Coronary artery (tissue), 2 donors: Measurements from ENCODE around the gene FKBP5.

Experiments
- DNase-seq: peaks from one replicate; pipeline ENCODE4 v3.0.0-alpha.2; 2017; ENCODE audit warnings: low spot score
- H3K27ac ChIP-seq, 2 donors: fragments of 200-600 bp; sonication (generic); one replicate each; pipeline ENCODE4 v1.5.1; 2016 to 2019
- H3K4me3 ChIP-seq: fragments of 200-600 bp; sonication (generic); 2 replicates; pipeline ENCODE4 v1.5.1; 2016; ENCODE audit warnings: mild to moderate bottlenecking, moderate library complexity
- CTCF ChIP-seq: fragments of 200-600 bp; sonication (generic); IDR thresholded peaks from one replicate; pipeline ENCODE4 v1.5.1; 2019; ENCODE audit warnings: antibody characterized with exemption

Gene FKBP5

GRCh38 chr6:35524380-35525020, 164.2 kb downstream of the FKBP5 start:
- Histone ChIP-seq H3K27ac (no peak overlapping the region), H3K4me3 (no peak overlapping the region)
- no peak for DNase-seq
- TF ChIP-seq CTCF = no peak
